Fibroblast of lung (primary cell): ENCODE measurements around the gene VAMP1.

Source experiments
- EZH2 ChIP-seq: IDR thresholded peaks from 2 replicates; pipeline ENCODE4 v1.5.1; 2012; ENCODE audit warnings: low read length, control low read depth, mild to moderate bottlenecking; ENCODE audit errors: missing control alignments
- TF ChIP-seq, protein P1 (sequence below), 2 donors: IDR thresholded peaks in 1 of 2; conservative IDR thresholded peaks in 1 of 2; 1 replicate in 1 of 2; 2 replicates in 1 of 2; pipeline ENCODE4 v1.5.1; 2011 to 2012; ENCODE audit warnings: low read length in 2 of 2, control low read depth in 1 of 2, inconsistent platforms in 1 of 2, low read depth in 1 of 2, mild to moderate bottlenecking in 1 of 2

- TF ChIP-seq EZH2 = no peak
- TF ChIP-seq, protein P1, sequence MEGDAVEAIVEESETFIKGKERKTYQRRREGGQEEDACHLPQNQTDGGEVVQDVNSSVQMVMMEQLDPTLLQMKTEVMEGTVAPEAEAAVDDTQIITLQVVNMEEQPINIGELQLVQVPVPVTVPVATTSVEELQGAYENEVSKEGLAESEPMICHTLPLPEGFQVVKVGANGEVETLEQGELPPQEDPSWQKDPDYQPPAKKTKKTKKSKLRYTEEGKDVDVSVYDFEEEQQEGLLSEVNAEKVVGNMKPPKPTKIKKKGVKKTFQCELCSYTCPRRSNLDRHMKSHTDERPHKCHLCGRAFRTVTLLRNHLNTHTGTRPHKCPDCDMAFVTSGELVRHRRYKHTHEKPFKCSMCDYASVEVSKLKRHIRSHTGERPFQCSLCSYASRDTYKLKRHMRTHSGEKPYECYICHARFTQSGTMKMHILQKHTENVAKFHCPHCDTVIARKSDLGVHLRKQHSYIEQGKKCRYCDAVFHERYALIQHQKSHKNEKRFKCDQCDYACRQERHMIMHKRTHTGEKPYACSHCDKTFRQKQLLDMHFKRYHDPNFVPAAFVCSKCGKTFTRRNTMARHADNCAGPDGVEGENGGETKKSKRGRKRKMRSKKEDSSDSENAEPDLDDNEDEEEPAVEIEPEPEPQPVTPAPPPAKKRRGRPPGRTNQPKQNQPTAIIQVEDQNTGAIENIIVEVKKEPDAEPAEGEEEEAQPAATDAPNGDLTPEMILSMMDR (conservative IDR thresholded peaks at IDR 0.05 in 1 of 2, IDR thresholded peaks at IDR 0.05 in 1 of 2; ENCODE audit: low read depth in 1 of 2, low read length in 2 of 2) = no peak
Observed at GRCh38 chr12:6492838-6493496, 22.5 kb upstream of the VAMP1 start, which contains the start of gene MRPL51.
